H1 (cell line): ENCODE results near the gene RSRC2. TPM values are rescaled to one million over a fixed set of nuclear protein-coding genes. Genes with fewer than 3 reads are reported as not detected.

Experiments
- CTCF ChIA-PET: fragments of 300-600 bp; sonication (Branson Sonifier 250); formaldehyde crosslinking; loops from one replicate; lab custom pipeline; 2021; ENCODE audit not compliant: partially characterized antibody; lab: Charles Lee
- POLR2A ChIA-PET: fragments of 300-600 bp; sonication (Branson Sonifier 250); formaldehyde crosslinking; loops from one replicate; lab custom pipeline; 2021; ENCODE audit warnings: inconsistent platforms; ENCODE audit not compliant: partially characterized antibody; lab: Charles Lee
- DNase-seq, 2 experiments: peaks; one replicate each; pipeline versions ENCODE4 v3.0.0 to v3.0.0-alpha.2; 2010 to 2022; ENCODE audit warnings: low spot score in 2 of 2, low read depth in 1 of 2, mixed read lengths in 1 of 2
- FAIRE-seq: peaks from 2 replicates; lab custom pipeline; 2011; peaks lifted over from hg19 to GRCh38; lab: Jason Lieb, UNC
- H2AFZ ChIP-seq: 2 replicates; pipeline ENCODE4 v1.8.1; 2012; ENCODE audit warnings: low read length, inconsistent platforms
- H2AK5ac ChIP-seq: 2 replicates; pipeline ENCODE4 v1.6.1; 2013; ENCODE audit warnings: low read depth, low read length
- H2BK120ac ChIP-seq: replicated peaks from 2 replicates; pipeline ENCODE3; 2013; ENCODE audit warnings: low read depth, low read length, inconsistent platforms
- H2BK12ac ChIP-seq: 2 replicates; pipeline ENCODE4 v1.6.1; 2013; ENCODE audit warnings: low read depth, low read length
- H2BK15ac ChIP-seq: 2 replicates; pipeline ENCODE4 v1.6.1; 2013; ENCODE audit warnings: low read length
- H2BK20ac ChIP-seq: 2 replicates; pipeline ENCODE4 v1.6.1; 2013; ENCODE audit warnings: low read length
- H2BK5ac ChIP-seq: 2 replicates; pipeline ENCODE4 v1.6.1; 2013; ENCODE audit warnings: low read depth, low read length
- H3K14ac ChIP-seq: 2 replicates; pipeline ENCODE4 v1.6.1; 2013; ENCODE audit warnings: inconsistent platforms; ENCODE audit not compliant: insufficient read length
- H3K18ac ChIP-seq: 2 replicates; pipeline ENCODE4 v1.6.1; 2013; ENCODE audit warnings: low read length; ENCODE audit errors: extremely low read depth
- H3K23ac ChIP-seq: 2 replicates; pipeline ENCODE4 v1.6.1; 2013; ENCODE audit warnings: inconsistent platforms; ENCODE audit not compliant: insufficient read length
- H3K23me2 ChIP-seq: 2 replicates; pipeline ENCODE4 v1.6.1; 2013; ENCODE audit warnings: low read depth, low read length
- H3K27ac ChIP-seq: 2 replicates; pipeline ENCODE4 v1.6.1; 2011; ENCODE audit warnings: low read depth, low read length, inconsistent platforms
- H3K27me3 ChIP-seq, 4 experiments: replicated peaks in 1 of 4; 1 replicate in 1 of 4; 2 replicates in 3 of 4; pipeline versions ENCODE4 v1.6.1 to v1.8.1; 2011 to 2013; ENCODE audit warnings: low read length in 3 of 4, mild to moderate bottlenecking in 3 of 4, inconsistent platforms in 2 of 4, mixed read lengths in 2 of 4, moderate library complexity in 1 of 4; ENCODE audit not compliant: control insufficient read depth in 3 of 4, insufficient read depth in 3 of 4; ENCODE audit errors: extremely low read depth in 1 of 4
- H3K36me3 ChIP-seq, 4 experiments: 2 replicates each; pipeline versions ENCODE4 v1.6.1 to v1.8.1; 2011 to 2013; ENCODE audit warnings: mild to moderate bottlenecking in 4 of 4, low read length in 3 of 4, moderate library complexity in 2 of 4, control low read depth in 1 of 4, inconsistent platforms in 1 of 4; ENCODE audit not compliant: insufficient read depth in 4 of 4, control insufficient read depth in 2 of 4
- H3K4ac ChIP-seq: replicated peaks from 2 replicates; pipeline ENCODE3; 2013; ENCODE audit warnings: low read length, low read depth, mixed read lengths, inconsistent platforms; ENCODE audit not compliant: insufficient read length
- H3K4me1 ChIP-seq, 4 experiments: replicated peaks in 1 of 4; 1 replicate in 1 of 4; 2 replicates in 3 of 4; pipeline versions ENCODE4 v1.6.1 to v1.8.1; 2011 to 2013; ENCODE audit warnings: low read length in 3 of 4, inconsistent platforms in 2 of 4, mixed read lengths in 1 of 4; ENCODE audit not compliant: insufficient read depth in 4 of 4, control insufficient read depth in 3 of 4
- H3K4me2 ChIP-seq, 2 experiments: 2 replicates each; pipeline versions ENCODE4 v1.6.1 to v1.8.1; 2011 to 2013; ENCODE audit warnings: low read depth in 2 of 2, low read length in 2 of 2, control low read depth in 1 of 2, inconsistent platforms in 1 of 2, mild to moderate bottlenecking in 1 of 2; ENCODE audit not compliant: insufficient read depth in 1 of 2
- H3K4me3 ChIP-seq, 4 experiments: fragments of 200-600, 300-600 bp in 1 of 4; sonication (generic), shearing (Covaris generic), sonication (Bioruptor Twin) in 1 of 4; 2 replicates each; pipeline versions ENCODE4 v1.5.1 to v1.8.1; 2011 to 2016; ENCODE audit warnings: low read length in 4 of 4, low read depth in 3 of 4, control low read depth in 2 of 4, inconsistent platforms in 2 of 4, mild to moderate bottlenecking in 2 of 4, mixed read lengths in 1 of 4, moderate library complexity in 1 of 4; ENCODE audit not compliant: insufficient read depth in 2 of 4; ENCODE audit errors: extremely low read depth in 1 of 4
- H3K56ac ChIP-seq: replicated peaks from 2 replicates; pipeline ENCODE3; 2013; ENCODE audit warnings: low read depth, mild to moderate bottlenecking, mixed read lengths, low read length, inconsistent platforms; ENCODE audit not compliant: insufficient read length
- H3K79me1 ChIP-seq: 2 replicates; pipeline ENCODE4 v1.6.1; 2013; ENCODE audit warnings: low read depth, low read length, control low read depth
- H3K79me2 ChIP-seq, 2 experiments: 2 replicates each; pipeline versions ENCODE4 v1.6.1 to v1.8.1; 2012 to 2013; ENCODE audit warnings: low read length in 2 of 2, mild to moderate bottlenecking in 2 of 2, inconsistent platforms in 1 of 2; ENCODE audit not compliant: insufficient read depth in 2 of 2, control insufficient read depth in 1 of 2
- H3K9ac ChIP-seq, 4 experiments: replicated peaks in 1 of 4; 1 replicate in 1 of 4; 2 replicates in 3 of 4; pipeline versions ENCODE4 v1.6.1 to v1.8.1; 2011 to 2013; ENCODE audit warnings: low read depth in 3 of 4, low read length in 3 of 4, control low read depth in 2 of 4, mild to moderate bottlenecking in 2 of 4, moderate library complexity in 2 of 4, inconsistent platforms in 1 of 4; ENCODE audit errors: extremely low read depth in 1 of 4
- H3K9me3 ChIP-seq, 2 experiments: 2 replicates each; pipeline versions ENCODE4 v1.6.1 to v1.8.1; 2012 to 2013; ENCODE audit warnings: mild to moderate bottlenecking in 2 of 2, moderate library complexity in 2 of 2, control low read depth in 1 of 2, inconsistent platforms in 1 of 2, low read depth in 1 of 2, low read length in 1 of 2, mixed read lengths in 1 of 2; ENCODE audit not compliant: insufficient read depth in 2 of 2
- H4K20me1 ChIP-seq, 2 experiments: replicated peaks in 1 of 2; 2 replicates each; pipeline versions ENCODE3 to v1.8.1; 2011 to 2013; ENCODE audit warnings: inconsistent platforms in 2 of 2, low read length in 2 of 2, mild to moderate bottlenecking in 1 of 2; ENCODE audit not compliant: insufficient read depth in 2 of 2, control insufficient read depth in 1 of 2
- H4K5ac ChIP-seq: 2 replicates; pipeline ENCODE4 v1.6.1; 2013; ENCODE audit warnings: low read length, low read depth, mixed read lengths, inconsistent platforms; ENCODE audit not compliant: insufficient read length
- H4K8ac ChIP-seq: 2 replicates; pipeline ENCODE4 v1.8.0; 2013; ENCODE audit warnings: mild to moderate bottlenecking, moderate library complexity, low read length, inconsistent platforms; ENCODE audit not compliant: insufficient read depth; ENCODE audit errors: extremely low read depth
- H4K91ac ChIP-seq: replicated peaks from 2 replicates; pipeline ENCODE3; 2013; ENCODE audit warnings: low read length, mixed read lengths, inconsistent platforms; ENCODE audit not compliant: insufficient read length
- CEBPB ChIP-seq: IDR thresholded peaks from 2 replicates; pipeline ENCODE4 v1.6.1; 2012; ENCODE audit warnings: low read depth, low read length
- NRF1 ChIP-seq: IDR thresholded peaks from 2 replicates; pipeline ENCODE4 v1.6.1; 2011; ENCODE audit warnings: mild to moderate bottlenecking, low read depth, low read length, improper control_type of control experiment
- POU5F1 ChIP-seq: IDR thresholded peaks from 2 replicates; pipeline ENCODE4 v1.6.1; 2011; ENCODE audit warnings: low read depth, mild to moderate bottlenecking, low read length, moderate library complexity
- RBBP5 ChIP-seq: IDR thresholded peaks from 2 replicates; pipeline ENCODE4 v1.7.1; 2012; ENCODE audit warnings: low read depth, mild to moderate bottlenecking, inconsistent platforms, low read length, moderate library complexity, borderline replicate concordance
- WGBS, 2 experiments: shearing (Covaris generic) in 1 of 2; methylation state at CpG; one replicate each; pipeline versions ENCODE4 v1.1.6 to v1.1.7; 2013 to 2015; ENCODE audit warnings: low lambda C conversion rate in 2 of 2, mixed read lengths in 2 of 2, inconsistent platforms in 1 of 2, low coverage in 1 of 2, missing lambda C conversion rate in 1 of 2; ENCODE audit not compliant: insufficient replicate concordance in 2 of 2, insufficient coverage in 1 of 2, insufficient read length in 1 of 2; ENCODE audit errors: extremely low coverage in 1 of 2, missing lambda C conversion rate in 1 of 2; 5-methylcytosine and 5-hydroxymethylcytosine counted together
- polyA plus RNA-seq, 7 experiments: library from polyadenylated mRNA; depleted of rRNA in 3 of 7; stranded (reverse) in 5 of 7; unstranded in 2 of 7; fragments of >200 nt in 5 of 7; fragments of 200-250 nt in 2 of 7; gene quantifications; 1 replicate in 5 of 7; 2 replicates in 1 of 7; 4 replicates in 1 of 7; pipeline versions ENCODE4 v1.2.1 to v1.2.3, GENCODE V29; 2011 to 2013; ENCODE audit warnings: missing spikeins in 2 of 7, mixed read lengths in 2 of 7
- total RNA-seq: library from RNA; stranded (reverse); fragmentation: NEBNext Ultra II Directional; extraction: Animal tissue kit (Norgen Biotek cat#: 25700); gene quantifications from 2 replicates; pipeline ENCODE4 v1.2.1, GENCODE V29; 2021

The RSRC2 gene
- total and polyA plus RNA-seq, 2 of the 8 experiments (the other 6 are each of a cell fraction or from before 2014, with no cell fraction given): 15.9 to 71.4 TPM

- Histone ChIP-seq H2AFZ (no peak overlapping the region), H4K91ac (no peak overlapping the region), H2BK12ac (no peak overlapping the region), H2BK120ac (no peak overlapping the region), H3K9me3 (no peaks in the 10 kb centered on the region), H2BK5ac (no peak overlapping the region), H2BK20ac (no peak overlapping the region), H3K36me3 (peaks cover 9 to 79% (median 34%) of the 10 kb centered on the region in 4 experiments; a peak in 7 of 8 replicates), H4K8ac (no peak overlapping the region), H3K27ac (no peak overlapping the region), H3K27me3 (no peaks in the 10 kb centered on the region), H4K20me1 (peaks cover 0 to 1% of the 10 kb centered on the region in 2 experiments)
- ChIA-PET POLR2A (interaction anchor here (1.0 to 49.0 kb wide), 2 partner anchors 11 to 38 kb away, joined by 3 to 1221 read pairs; partner anchors contain the start of genes KNTC1, RSRC2 and ZCCHC8), CTCF (no interaction called here)
- WGBS, 2 experiments: 89% methylated on average over 2 of the region's 2 CpGs; no CpG with 5 or more reads in 1 of the 2 experiments
- TF ChIP-seq CEBPB (no peak), RBBP5 (no peak), NRF1 (no peak), POU5F1 (no peak)
- TF ChIP-seq, all 59 proteins: peak for 0
- Histone ChIP-seq H3K18ac (no peak overlapping the region), H3K79me2 (no peaks in the 10 kb centered on the region), H3K23me2 (no peaks in the 10 kb centered on the region), H3K14ac (no peak overlapping the region), H3K4ac (no peak overlapping the region), H3K79me1 (no peaks in the 10 kb centered on the region), H3K56ac (no peak overlapping the region), H3K4me2 (no peak overlapping the region), H3K23ac (no peak overlapping the region), H4K5ac (no peak overlapping the region), H3K4me3 (no peak overlapping the region), H2AK5ac (no peak overlapping the region), H3K9ac (no peak overlapping the region), H3K4me1 (no peaks in the 10 kb centered on the region), H2BK15ac (no peak overlapping the region)
- DNase-seq (no peak), FAIRE-seq (no peak)
These were observed 17.8 kb upstream of the RSRC2 start for GRCh38 chr12:122544537-122544936.
